Fibroblast of pulmonary artery (primary cell): ENCODE measurements around the gene LIMCH1.

ENCODE experiments used
- DNase-seq: peaks from one replicate; pipeline ENCODE4 v3.0.0-alpha.2; 2010; ENCODE audit warnings: low read depth
- H3K4me3 ChIP-seq: replicated peaks from 2 replicates; pipeline ENCODE4 v1.5.1; 2011; ENCODE audit warnings: low read depth, mild to moderate bottlenecking, control low read depth, low read length, moderate library complexity
- TF ChIP-seq, protein P1 (sequence below): IDR thresholded peaks from 2 replicates; pipeline ENCODE4 v1.5.1; 2011; ENCODE audit warnings: mild to moderate bottlenecking, control low read depth, low read length, inconsistent platforms; ENCODE audit errors: missing control alignments

LIMCH1 gene

DNA sequence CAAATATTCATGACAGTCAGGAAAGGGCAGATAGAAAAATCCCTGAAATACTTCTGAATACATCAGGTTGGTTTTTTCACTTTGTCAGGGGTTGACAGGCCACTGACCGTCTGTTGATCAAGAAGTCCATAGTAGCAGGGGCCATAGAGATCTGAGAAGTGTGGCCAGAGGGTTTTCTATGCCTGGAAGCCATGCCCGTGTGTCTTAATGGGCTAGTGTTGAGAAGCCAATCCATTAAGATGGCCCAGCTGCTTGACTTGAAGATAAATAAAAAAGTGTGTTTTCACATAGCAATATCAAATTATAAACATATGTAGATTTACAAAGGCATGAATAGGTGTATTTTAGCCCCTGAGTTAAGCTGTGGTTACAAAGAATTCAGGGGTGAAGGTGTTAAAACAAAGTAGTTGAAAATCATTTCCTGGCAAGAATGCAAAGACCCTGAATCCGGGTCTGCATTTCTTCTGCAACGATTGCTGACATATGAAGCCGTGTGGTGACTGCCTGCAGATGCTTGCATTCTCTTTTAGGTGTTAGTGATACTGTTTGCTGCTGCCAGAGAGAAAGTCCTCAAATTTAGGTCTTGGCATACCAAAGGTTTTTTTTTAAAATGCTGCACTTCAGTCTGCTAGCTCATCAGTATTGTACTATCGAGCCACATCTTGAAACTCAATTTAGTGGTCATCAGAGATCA is 9.3 kb upstream of the LIMCH1 start:
- no peak for DNase-seq
- H3K4me3 ChIP-seq: no peak overlapping the region
- TF ChIP-seq, protein P1, sequence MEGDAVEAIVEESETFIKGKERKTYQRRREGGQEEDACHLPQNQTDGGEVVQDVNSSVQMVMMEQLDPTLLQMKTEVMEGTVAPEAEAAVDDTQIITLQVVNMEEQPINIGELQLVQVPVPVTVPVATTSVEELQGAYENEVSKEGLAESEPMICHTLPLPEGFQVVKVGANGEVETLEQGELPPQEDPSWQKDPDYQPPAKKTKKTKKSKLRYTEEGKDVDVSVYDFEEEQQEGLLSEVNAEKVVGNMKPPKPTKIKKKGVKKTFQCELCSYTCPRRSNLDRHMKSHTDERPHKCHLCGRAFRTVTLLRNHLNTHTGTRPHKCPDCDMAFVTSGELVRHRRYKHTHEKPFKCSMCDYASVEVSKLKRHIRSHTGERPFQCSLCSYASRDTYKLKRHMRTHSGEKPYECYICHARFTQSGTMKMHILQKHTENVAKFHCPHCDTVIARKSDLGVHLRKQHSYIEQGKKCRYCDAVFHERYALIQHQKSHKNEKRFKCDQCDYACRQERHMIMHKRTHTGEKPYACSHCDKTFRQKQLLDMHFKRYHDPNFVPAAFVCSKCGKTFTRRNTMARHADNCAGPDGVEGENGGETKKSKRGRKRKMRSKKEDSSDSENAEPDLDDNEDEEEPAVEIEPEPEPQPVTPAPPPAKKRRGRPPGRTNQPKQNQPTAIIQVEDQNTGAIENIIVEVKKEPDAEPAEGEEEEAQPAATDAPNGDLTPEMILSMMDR: no peak

DNA sequence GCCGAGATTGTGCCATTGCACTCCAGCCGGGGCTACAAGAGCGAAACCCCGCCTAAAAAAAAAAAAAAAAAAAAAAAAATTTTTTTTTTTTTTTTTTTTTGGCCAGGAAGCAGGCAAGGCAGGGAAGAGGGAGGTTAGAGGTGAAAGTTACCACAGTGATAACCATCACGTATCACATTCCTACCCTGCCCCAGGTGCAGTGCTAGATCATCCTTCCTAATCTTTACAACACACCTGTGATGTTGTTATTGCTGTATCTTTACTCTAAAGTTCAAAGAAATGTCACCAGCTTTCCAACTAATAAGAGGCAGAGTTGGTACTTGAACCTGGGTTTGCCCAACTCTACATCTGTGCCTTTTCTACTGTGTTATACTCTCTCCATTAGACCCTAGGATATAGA is 7.2 kb upstream of the LIMCH1 start:
- TF ChIP-seq, protein P1: no peak
- DNase-seq: no peak
- H3K4me3 ChIP-seq: no peak overlapping the region

DNA sequence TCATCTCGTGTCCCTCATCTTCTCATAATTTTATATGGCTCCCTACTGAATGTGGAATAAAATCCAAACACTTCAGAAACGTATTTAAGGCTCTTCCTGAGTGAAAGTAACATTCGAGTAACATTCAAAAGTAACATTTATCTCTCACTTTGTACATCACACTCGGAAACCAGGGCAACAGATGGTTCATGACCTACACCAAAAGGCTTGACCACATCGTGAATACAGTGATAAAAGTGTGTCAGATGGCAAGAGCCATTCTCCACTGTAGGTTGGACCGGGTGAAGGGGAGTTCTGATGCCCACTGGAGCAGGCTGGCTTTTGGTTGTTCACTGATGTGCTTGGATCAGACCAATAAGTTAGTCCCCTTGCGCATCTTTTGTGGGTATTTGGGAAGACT is 5.6 kb upstream of the LIMCH1 start:
- DNase-seq: no peak
- no peak overlapping the region for H3K4me3 ChIP-seq
- TF ChIP-seq, protein P1: no peak

DNA sequence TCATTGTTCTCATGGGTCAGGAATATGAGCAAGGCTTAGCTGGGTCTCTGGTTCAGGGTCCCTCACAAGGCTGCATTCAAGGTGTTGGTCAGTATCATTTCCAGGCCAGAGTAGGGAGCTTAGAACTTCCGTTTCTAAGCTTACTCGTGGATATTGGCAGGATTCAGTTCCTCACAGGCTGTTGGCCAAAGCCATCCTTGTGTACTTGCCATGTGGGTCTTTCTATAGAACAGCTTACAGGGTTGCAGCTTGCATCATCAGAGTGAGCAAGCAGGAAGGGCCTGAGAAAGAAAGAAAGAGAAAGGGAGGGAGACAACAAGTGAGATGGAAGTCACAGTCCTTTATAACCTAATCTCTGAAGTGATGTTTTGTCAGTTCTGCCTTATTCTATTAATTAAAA is 5.1 kb upstream of the LIMCH1 start:
- TF ChIP-seq, protein P1: no peak

DNA sequence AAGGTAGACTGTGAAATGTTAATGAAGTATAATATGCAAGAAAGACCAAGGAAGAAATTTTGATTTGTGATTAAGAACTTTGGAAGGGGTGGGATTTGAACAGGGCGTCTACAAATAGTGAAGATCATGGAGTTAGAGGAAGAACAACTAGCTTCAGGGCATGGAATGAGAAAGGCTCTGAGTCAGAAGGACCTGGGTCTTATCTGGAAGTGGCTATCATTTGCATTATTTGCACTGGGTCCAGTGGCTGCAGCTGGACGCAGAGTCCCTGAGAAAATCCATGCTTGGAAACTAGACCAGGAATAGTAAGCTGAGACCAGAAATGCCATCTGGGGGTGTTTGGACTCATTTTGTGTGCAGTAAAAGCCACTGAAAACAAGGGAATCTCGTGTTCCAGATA is 4.3 kb upstream of the LIMCH1 start:
- no peak for DNase-seq
- TF ChIP-seq, protein P1: no peak
- no peak overlapping the region for H3K4me3 ChIP-seq

More for the DNA sequence above, 5.1 kb upstream of the LIMCH1 start:
- peak; percentile 58 for DNase-seq
- H3K4me3 ChIP-seq: no peak overlapping the region

DNA sequence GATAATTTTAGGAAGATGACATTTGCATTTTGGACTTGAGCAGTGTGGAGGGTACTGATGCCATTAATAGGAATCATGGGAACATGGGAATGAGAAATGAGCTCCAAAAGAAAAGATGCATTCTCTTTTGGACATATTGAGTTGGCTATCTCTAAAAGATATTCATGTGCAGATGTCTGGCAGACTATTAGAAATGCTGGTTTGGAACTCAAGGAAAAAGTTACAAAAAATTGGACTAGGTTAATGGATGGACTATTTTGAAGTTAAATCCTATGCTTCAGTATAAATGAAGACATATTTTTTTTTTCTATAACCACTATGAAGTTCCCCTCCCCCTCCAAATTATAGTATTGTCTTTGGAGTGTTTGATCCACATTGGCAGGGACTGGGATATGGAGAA is 3.6 kb upstream of the LIMCH1 start:
- DNase-seq: no peak
- TF ChIP-seq, protein P1: no peak
- no peak overlapping the region for H3K4me3 ChIP-seq

DNA sequence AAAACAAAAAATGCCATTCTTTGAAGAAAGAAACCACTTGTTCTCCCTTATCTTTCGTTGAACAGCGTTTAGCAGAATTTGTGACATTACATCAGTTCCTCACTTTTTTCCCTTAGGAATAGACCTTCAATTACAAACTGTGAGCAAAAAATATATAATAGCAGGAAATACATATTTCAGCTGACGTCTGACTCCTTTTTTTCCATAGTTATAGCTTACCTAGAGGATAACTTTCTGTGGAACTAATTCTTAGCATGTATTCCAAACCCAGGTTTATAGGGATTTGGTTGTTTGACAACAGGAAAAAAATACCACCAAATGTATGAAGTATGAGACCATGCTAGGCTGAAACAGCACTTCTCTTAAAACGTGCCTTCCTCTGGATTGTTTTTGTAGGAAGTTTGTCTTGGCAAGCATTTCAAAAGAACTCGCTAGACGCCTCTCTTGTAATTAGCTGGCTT is 2.0 kb upstream of the LIMCH1 start:
- TF ChIP-seq, protein P1: no peak
- DNase-seq: peak; percentile 44
- no peak overlapping the region for H3K4me3 ChIP-seq
